Fibroblast of mammary gland (primary cell): ENCODE data around the gene KIF4B.

Experiments used
- DNase-seq: peaks from one replicate; pipeline ENCODE4 v3.0.0-alpha.2; 2010; ENCODE audit warnings: low read depth
- H3K4me3 ChIP-seq: 2 replicates; pipeline ENCODE4 v1.5.1; 2011; ENCODE audit warnings: low read depth, mild to moderate bottlenecking, low read length, moderate library complexity; ENCODE audit not compliant: control insufficient read depth
- CTCF ChIP-seq: conservative IDR thresholded peaks from 2 replicates; pipeline ENCODE4 v1.5.1; 2011; ENCODE audit warnings: low read depth, low read length, inconsistent platforms; ENCODE audit not compliant: control insufficient read depth, insufficient read depth

KIF4B gene

GRCh38 chr5:155056644-155057269 is 43.2 kb downstream of the KIF4B start:
- DNase-seq: no peak
- no peak for TF ChIP-seq CTCF

GRCh38 chr5:155057626-155058025 is 44.1 kb downstream of the KIF4B start:
- DNase-seq: no peak
- H3K4me3 ChIP-seq: no peak overlapping the region
- TF ChIP-seq CTCF: no peak

More at GRCh38 chr5:155056644-155057269, 43.2 kb downstream of the KIF4B start:
- no peak overlapping the region for H3K4me3 ChIP-seq

GRCh38 chr5:155064580-155064979 is 51.0 kb downstream of the KIF4B start:
- no peak overlapping the region for H3K4me3 ChIP-seq
- DNase-seq: no peak
- TF ChIP-seq CTCF: no peak

- no peak for DNase-seq
- no peak overlapping the region for H3K4me3 ChIP-seq
- TF ChIP-seq CTCF: no peak
Observed at GRCh38 chr5:155066886-155067595, 53.5 kb downstream of the KIF4B start.
